HEK293 (cell line): ENCODE measurements around the gene TNC.

ENCODE experiments used
- SALL2 ChIP-seq: fragments of 450-650 bp; formaldehyde crosslinking; IDR thresholded peaks from 2 replicates; pipeline ENCODE4 v1.5.0; 2017; ENCODE audit warnings: missing biosample characterization, mild to moderate bottlenecking, missing genetic modification characterization, borderline replicate concordance
- ZBTB21 ChIP-seq: fragments of 450-650 bp; formaldehyde crosslinking; IDR thresholded peaks from 2 replicates; pipeline ENCODE4 v1.5.1; 2017; ENCODE audit warnings: missing biosample characterization, missing genetic modification characterization
- ZBTB8A ChIP-seq: fragments of 450-650 bp; formaldehyde crosslinking; IDR thresholded peaks from 2 replicates; pipeline ENCODE4 v1.5.1; 2016; ENCODE audit warnings: missing biosample characterization, missing genetic modification characterization
- ZFP41 ChIP-seq: fragments of 450-650 bp; formaldehyde crosslinking; IDR thresholded peaks from 2 replicates; pipeline ENCODE4 v1.5.1; 2016; ENCODE audit warnings: missing biosample characterization, missing genetic modification characterization, borderline replicate concordance
- TF ChIP-seq, protein P1 (sequence below): fragments of 450-650 bp; formaldehyde crosslinking; IDR thresholded peaks from 2 replicates; pipeline ENCODE4 v1.5.1; 2016; ENCODE audit warnings: missing biosample characterization, missing genetic modification characterization

- TF ChIP-seq SALL2 (tag by site-specific recombination) (no peak), ZBTB8A (tag by site-specific recombination) (no peak), ZFP41 (tag by site-specific recombination) (no peak), ZBTB21 (tag by site-specific recombination) (no peak)
- TF ChIP-seq, protein P1, sequence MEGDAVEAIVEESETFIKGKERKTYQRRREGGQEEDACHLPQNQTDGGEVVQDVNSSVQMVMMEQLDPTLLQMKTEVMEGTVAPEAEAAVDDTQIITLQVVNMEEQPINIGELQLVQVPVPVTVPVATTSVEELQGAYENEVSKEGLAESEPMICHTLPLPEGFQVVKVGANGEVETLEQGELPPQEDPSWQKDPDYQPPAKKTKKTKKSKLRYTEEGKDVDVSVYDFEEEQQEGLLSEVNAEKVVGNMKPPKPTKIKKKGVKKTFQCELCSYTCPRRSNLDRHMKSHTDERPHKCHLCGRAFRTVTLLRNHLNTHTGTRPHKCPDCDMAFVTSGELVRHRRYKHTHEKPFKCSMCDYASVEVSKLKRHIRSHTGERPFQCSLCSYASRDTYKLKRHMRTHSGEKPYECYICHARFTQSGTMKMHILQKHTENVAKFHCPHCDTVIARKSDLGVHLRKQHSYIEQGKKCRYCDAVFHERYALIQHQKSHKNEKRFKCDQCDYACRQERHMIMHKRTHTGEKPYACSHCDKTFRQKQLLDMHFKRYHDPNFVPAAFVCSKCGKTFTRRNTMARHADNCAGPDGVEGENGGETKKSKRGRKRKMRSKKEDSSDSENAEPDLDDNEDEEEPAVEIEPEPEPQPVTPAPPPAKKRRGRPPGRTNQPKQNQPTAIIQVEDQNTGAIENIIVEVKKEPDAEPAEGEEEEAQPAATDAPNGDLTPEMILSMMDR (tag by site-specific recombination): no peak
Measured at GRCh38 chr9:115057559-115057958, 60.4 kb downstream of the TNC start.
